ENCODE data around the gene RSPH1.

- TF ChIP-seq POLR2A (IDR thresholded peaks at IDR 0.05): no peak
- TF ChIP-seq, protein P1, sequence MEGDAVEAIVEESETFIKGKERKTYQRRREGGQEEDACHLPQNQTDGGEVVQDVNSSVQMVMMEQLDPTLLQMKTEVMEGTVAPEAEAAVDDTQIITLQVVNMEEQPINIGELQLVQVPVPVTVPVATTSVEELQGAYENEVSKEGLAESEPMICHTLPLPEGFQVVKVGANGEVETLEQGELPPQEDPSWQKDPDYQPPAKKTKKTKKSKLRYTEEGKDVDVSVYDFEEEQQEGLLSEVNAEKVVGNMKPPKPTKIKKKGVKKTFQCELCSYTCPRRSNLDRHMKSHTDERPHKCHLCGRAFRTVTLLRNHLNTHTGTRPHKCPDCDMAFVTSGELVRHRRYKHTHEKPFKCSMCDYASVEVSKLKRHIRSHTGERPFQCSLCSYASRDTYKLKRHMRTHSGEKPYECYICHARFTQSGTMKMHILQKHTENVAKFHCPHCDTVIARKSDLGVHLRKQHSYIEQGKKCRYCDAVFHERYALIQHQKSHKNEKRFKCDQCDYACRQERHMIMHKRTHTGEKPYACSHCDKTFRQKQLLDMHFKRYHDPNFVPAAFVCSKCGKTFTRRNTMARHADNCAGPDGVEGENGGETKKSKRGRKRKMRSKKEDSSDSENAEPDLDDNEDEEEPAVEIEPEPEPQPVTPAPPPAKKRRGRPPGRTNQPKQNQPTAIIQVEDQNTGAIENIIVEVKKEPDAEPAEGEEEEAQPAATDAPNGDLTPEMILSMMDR (IDR thresholded peaks at IDR 0.05): no peak
Observed at GRCh38 chr21:42439284-42440186, 56.5 kb downstream of the RSPH1 start.

Measured in transverse colon (tissue), 3 donors.